Stimulated activated CD8-positive, alpha-beta memory T cell treated with anti-CD3 and anti-CD28 coated beads, Interleukin-4, amount 100 ng/mL, for 1 hour (primary cell): ENCODE results near the gene HNRNPK.

ENCODE experiments used
- DNase-seq, 2 donors: peaks; one replicate each; pipeline ENCODE4 v3.0.0-alpha.2; 2020; ENCODE audit warnings: low read depth in 2 of 2, low spot score in 1 of 2

HNRNPK gene

DNA sequence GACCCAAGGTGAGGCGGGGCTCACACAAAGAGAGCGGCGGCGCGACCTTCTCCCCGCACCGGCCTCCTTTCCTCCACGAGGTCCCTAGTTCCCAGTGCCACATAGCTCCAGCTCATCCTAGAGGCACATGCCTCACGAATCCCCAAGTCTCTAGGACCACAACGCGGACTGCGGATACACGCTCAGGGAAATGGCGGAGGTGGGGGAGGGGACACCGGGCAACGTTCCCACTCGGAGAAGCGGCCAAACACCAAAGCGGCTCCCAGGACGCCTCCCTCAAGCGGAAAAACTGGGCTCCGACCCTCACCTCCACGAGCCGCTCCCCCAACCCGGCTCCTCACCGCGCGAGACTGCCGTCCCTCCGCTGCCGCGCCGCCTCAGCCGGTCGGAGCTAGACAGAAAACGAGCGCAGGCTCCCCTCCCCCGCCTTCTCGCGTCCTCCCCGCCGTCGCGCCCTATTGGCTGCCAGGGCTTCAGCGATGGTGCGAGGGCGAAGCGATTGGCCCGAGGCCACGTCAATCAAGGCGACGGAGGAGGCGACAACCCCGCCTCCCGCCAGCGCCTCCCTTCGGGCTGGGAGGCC, at the start of gene HNRNPK:
Gene HNRNPK, minus strand, starts transcription at position 404 of the 583 bp plus-strand sequence. CDS start 1,963 bp downstream, outside the sequence.
- DNase-seq, result peak; percentile 99

DNA sequence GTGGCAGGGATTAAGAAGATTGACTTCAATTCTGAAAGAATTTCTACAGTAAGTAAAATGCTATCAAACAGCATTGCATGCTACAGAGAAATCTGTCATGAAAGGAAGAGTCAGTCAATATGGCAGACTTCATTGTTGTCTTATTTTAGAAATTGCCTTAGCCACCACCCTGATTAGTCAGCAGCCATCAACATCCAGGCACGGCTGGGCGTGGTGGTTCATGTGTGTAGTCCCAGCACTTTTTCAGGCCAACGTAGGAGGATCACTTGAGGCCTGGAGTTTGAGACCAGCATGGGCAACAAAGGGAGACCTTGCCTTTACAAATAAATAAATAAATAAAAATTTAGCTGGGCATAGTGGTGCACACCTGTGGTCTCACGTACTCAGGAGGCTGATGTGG, 47.2 kb upstream of the HNRNPK start:
- DNase-seq, result no peak

DNA sequence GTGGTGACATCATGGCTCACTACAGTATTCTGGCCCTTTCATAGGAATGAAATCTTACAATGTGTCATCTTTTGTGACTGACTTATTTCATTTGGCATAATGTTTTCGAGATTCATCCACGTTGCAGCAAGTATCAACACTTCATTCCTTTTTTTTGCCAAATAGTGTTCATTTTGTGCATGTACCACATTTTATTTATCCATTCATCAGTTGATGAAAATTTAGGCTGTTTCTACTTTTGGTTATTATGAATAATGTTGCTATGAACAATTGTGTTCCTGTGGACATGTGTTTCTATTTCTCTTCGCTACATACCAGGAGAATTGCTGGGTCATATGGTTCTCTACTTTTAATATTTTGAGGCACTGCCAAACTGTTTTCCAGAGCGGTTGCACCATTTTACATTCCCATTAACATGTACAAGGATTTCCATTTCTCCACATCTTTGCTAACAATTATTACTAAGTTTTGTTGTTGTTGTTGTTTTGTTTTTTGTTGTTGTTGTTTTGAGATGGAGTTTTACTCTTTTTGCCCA, 44.1 kb upstream of the HNRNPK start:
- DNase-seq, result no peak

DNA sequence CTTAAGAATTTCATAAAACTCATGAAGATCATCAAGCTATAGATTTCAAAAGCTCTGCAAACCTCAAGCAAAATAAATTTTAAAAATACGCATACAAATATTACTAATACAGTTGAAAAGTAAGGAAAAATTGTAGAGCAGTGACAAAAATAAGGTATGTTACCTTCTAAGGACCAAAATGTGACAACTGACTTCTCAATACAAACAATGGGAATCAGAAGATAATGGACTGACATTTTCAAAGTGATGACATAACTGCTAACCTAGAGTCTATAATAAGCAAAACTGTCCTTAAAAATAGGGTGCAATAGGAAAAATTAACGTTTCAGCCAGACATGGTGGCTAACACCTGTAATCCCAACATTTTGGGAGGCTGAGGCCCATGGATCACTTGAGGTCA, 27.6 kb upstream of the HNRNPK start:
- no peak for DNase-seq

DNA sequence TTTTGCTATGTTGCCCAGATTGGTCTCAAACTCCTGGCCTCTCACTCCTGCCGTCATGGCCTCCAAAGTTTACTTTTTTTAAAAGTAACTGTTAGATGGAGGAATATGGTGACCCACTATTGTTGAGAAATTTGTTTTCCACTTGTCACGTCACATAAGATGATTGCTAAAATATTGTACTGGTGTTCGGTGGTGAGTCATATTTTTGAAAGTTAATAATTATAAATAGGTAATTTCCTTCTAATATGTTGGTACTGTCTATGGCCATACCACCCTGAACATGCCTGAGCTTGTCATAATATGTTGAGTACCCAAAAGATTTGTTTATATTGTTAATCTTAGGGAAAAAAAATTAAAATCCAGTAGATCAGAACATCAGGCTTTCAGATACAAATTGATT, 23.2 kb upstream of the HNRNPK start:
- DNase-seq, result no peak

DNA sequence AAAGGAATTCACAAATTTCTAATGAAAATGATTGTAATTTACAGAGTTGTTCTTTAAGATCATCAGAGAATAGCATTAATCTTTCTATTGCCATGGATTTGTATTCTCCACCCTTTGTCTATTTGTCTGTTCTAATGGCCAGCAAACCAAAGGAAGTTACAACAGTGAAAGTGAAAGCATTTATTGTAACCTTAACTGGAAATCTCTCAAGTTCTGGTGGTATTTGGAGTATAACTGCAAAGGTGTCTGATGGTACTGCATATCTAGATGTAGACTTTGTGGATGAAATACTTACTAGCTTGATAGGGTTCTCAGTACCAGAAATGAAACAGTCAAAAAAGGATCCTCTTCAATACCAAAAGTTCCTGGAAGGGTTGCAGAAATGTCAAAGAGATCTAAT, 22.3 kb upstream of the HNRNPK start:
- no peak for DNase-seq

DNA sequence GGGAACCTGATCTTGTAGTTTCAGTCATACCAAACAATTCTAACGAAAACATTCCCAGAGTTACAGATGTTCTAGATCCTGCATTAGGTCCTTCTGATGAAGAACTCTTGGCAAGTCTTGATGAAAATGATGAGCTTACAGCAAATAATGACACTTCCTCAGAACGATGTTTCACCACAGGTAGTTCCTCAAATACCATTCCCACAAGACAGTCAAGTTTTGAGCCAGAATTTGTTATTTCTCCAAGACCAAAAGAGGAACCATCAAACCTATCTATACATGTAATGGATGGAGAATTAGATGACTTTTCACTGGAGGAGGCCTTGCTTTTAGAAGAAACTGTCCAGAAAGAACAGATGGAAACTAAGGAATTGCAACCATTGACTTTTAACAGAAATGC, 21.6 kb upstream of the HNRNPK start:
- DNase-seq, result no peak

DNA sequence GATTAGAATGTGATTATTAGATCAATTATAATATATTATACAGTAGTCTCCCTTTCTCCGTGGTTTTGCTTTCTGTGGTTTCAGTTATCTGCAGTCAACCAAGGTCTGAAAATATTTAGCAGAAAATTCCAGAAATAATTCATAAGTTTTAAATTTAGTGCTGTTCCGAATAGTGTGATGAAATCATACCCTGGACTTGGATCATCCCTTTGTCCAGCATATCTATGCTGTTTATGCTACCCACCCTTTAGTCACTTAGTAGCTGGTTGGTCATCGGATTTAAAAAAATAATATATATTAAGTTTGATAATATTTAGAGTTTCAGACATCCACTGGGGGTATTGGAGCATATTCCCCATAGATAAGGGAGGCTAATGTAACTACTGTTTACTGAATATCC, 20.2 kb upstream of the HNRNPK start:
- DNase-seq, result no peak

DNA sequence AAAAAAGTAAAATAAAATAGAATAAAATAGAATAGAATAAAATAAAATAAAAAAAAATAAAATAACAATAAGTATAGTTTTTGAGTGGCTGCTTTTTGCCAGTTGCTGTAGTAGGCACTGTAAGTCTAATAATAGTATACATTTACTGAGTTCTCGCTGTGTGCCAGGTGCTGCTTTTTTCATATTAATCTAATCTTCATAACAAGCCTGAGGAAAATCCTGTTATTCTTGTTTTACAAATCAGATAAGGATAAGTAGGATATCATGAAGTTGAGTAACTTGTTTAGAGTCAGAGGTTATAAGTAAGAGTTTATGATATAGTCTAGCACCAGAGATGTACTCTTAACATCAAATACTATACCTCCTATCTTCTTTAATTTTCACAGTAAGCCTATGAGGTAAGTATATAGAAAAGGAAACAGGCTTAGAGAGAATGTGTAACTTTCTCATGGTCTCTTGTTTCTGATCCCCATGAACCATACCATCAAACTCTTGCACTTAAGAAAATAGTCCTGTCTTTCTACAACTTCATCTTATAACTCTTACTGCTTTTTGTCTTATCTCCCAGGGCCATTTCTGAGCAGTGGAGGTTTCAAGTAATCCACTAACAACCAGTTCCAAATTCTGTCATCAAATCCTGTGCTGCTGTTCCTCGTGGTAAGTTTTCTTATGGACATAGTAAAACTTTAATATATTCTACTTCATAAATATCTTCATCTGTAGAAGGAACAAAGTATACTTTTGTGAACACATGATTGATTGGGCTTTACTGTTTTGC, 19.3 kb upstream of the HNRNPK start:
- DNase-seq, result no peak

DNA sequence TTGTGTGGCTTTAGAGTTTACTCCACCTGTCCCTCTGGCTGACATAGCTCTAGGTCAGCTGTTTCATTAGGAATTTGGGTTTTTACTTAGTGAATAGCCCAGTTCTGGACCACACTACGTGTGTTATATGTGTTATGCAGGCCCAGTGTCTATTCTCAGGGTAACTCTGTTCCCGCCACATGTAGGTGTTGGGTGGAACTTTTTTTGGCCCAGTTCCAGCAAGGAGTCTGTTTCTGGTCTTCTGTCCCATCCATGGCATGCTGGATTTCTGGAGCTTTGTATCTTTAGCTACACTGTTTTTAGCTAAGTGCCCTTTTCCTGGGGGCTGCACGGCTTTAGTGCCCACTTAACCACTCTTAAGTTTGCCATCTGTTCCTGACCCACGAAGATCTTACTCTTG, 16.1 kb upstream of the HNRNPK start:
- no peak for DNase-seq

DNA sequence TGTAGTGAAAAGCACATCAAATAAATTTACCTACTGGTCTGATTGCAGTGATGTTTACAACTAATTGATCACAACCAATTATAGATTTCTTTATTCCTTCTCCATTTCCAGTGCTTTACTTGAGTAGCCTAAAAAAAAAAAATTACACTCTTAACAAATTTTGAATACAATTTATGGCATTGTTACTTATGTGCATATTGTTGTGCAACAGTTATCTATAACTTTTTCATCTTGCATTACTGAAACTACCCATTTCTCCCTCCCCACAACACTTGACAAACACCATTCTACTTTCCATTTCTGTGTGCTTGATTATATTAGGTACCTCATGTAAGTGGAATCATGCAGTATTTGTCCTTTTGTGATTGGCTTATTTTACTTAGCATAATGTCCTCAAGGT, 12.9 kb upstream of the HNRNPK start:
- no peak for DNase-seq

DNA sequence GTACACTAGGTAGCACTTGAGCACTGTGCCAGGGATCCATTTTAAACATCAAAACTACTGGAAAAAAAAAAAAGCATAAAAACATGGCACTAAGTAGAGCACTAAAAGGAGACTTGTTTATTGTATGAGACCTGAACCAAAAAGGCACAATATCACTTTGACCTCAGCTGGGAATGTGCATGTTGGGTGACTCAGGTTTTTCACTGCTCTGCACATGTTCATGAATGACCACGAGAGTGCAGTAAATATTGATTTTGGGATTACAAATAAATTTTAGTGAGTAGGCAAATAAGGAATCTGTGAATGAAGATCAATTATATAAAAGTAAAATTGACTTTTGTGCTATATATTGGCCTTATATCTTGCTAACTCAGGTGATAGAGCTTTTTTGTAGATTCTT, 12.4 kb upstream of the HNRNPK start:
- DNase-seq, result no peak

DNA sequence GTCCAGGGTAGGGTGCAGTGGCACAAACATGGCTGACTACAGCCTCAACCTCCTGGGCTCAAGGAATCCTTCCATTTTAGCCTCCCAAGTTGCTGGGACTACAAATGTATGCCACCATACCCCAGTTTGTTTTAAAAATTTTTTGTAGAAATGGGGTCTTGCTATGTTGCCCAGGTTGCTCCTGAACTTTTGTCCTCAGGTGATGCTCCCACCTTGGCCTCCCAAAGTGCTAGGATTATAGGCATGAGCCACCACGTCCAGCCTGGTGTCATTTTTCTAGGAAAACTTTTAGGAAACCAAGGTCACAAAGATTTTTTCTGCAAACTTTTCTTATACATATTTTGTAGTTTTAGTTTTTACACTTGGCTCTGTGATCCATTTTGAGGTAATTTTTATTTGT, 11.3 kb upstream of the HNRNPK start:
- no peak for DNase-seq

DNA sequence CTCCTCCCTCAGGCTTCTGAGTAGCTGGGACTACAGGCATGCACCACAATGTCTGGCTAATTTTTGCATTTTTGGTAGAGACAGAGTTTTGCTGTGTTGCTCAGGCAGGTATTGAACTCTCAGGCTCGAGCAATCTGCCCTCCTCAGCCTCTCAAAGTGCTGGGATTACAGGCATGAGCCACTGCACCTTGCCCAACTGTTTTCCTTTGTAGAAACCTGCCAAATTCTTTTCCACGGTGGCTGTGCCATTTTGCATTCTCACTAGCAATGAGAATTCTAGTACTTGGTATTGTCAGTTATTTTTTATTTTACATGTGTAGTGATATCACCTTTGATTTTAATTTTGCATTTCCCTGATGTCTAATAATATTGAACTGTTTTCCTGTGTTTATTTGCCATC, 8.4 kb upstream of the HNRNPK start:
- no peak for DNase-seq

DNA sequence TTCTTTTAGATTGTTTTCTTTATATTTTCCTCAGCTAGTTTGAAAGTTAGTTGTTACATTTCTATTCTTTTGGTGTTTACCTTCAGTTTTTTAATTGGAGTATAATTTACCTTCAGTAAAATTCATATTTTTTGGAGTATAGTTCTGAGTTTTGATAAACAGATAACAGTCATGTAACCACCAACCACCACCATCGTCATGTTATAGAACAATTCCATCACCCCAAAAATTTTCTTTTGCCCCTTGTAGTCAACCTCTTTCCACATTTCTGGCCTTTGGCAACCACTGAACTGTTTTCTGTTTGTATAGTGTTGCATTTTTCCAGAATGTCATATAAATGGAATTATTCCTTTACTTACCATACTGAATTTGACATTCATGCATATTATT, 7.4 kb upstream of the HNRNPK start:
- no peak for DNase-seq

DNA sequence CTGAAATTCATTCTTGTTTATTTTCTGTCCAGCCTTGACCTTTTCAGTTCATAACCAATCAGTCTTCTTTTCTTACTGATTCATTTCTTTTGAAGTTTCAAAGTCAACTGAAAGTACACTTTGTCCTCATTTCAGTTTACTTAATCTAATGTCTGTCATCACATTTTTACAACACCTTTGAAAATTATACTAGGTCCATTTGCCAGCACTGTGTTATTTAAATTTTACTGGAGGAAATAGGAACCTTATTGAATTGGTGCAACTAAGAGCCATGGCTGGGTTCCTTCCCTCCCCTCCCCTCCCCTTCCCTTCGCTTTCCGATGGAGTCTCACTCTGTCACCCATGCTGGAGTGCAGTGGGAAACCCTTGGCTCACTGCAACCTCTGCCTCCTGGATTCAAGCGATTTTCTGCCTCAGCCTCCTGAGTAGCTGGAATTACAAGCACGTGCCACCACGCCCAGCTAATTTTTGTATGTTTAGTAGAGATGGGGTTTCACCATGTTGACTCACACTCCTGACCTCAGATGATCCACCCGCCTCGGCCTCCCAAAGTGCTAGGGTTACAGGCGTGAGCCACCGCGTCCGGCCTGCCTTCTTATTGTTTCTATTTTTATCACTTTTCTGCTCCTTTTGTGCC, 6.9 kb upstream of the HNRNPK start:
- DNase-seq, result no peak

DNA sequence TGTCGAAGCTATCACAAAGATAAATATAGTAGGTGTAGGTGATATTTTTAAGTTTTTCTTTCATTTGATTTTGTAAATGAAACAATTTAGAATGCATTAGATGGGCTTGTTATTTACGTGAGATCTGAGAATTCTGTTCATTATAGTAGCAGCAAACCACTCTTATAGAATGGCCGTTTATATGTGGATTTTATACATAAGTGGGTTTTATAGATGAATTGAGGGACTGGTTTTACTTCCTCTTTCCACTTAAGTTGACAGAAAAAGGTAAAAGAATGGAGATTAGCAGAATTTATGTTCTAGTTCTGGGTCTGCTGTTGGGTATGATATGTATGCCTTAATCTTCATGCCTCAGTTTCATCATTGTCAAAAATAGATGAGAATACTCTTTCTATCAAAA, 6.2 kb upstream of the HNRNPK start:
- DNase-seq, result no peak

DNA sequence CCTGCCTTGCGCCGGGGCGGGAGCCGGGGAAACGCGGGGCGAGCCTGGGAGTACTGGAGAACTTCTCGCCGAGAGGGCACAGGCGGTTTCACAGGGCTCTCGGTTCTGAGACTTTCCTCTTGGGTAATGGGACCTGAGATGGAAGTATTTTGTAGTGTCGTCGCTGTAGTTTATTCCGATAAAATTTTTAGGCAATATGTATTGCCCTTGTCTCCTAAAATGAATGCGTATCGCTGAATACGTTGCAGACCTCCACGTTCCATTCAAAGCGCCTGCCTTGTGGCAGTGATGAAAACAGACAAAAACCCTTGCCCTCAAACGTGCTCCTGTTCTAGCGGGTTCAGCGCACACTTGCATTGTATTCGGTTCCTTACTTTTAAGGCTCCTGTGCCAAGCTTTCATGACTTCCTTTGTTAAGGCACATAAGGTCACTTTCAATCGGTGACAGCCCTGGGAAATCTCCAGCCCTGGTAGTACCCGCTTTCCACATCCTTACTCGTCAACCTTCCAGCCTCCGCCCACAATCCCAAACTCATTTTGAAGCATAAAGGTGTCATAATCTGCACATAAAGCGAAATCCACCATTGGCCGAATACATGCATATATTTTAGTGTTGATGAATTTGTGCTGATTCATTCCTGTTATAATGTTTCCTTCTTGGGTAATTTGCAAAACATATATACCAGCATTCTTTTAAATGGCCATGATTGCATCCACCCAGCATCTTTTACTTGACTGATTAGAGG, 1.3 kb upstream of the HNRNPK start:
- DNase-seq, result no peak

DNA sequence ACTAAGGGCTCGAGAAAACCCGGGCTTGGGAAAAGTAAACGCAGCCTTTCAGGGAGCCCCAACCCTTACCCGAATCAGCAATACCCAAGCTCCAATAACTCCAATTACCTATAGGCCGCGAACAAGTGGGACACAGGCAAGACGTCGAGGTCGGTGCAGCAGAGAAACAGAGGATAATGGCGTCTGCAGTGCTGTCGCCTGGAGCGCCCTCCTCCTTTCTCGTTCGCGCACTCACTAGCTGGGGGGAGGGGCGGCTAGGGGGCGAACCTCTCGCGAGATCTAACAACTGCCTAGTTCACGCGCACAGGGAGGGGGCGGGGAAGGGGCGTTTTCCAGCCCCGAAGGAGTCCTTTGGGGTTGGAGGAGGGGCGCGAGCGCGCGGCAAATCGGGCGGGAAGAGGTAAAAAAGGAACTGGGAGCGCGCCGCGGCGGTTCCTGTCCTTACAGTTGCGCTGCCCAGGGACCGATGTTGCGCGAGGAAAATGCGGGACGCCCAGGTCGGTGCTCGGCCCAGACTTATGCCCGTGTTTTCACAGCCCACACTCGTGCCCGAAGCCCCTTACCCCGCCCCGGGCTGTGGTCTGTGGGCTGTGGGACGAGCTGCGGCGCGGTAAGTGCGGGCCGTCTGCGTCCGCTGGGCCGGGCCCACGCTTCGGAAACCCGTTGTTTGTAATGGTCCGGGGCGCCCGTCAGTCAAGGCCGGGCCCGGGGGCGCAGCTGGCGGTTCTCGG, 545 bp upstream of the HNRNPK start, which contains the start of gene RMI1:
Gene RMI1, plus strand, starts transcription at position 411 of the 731 bp plus-strand sequence. CDS start 20,182 bp downstream, outside the sequence.
- DNase-seq, result peak; percentile 99

DNA sequence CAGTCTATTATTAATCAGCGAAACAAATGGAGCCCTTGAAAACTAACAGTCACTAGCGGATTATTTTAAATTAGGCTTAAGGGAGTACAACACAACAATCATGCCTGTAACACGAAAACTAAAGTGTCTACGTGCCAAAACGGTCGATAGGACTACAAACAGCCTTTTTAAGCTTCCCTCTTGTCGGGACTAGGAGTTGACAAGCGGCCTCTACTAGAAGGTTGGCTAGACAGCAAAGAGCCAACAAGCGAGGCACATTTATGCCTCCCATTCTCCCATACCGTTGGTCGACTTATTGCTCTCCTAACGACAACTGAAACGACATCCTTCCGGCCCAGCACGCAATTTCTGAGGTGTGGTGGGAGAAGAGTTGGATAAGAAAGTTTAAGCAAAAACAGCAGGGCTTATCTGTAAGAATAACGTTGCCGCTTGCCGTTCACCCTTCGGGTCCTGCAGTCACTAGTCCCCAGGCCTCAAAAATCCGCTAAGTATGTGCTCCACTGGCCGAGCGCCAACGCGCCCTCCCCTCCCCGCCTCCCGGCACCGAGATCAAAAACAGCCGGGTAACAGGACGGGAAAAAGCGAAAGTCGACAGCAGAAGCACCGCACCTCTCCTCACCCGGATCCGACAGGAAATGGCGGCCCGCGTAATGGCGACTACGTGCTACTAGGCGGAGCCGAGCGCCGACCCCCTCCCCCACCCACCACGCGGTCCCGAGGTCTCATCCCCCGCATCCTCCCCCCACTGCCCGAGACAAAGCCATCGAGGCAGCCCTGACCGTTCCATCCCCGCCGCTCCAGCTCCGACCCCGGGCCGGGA, 813 bp downstream of the HNRNPK start:
- peak; percentile 65 to 77 for DNase-seq
